Measurements from ENCODE around the gene ADORA1. TPM values are rescaled to one million over a fixed set of nuclear protein-coding genes. Genes with fewer than 3 reads are reported as not detected.

The ADORA1 gene
- polyA plus RNA-seq, 3 donors, result 0.13 to 1.1 TPM; not detected in 1

DNA sequence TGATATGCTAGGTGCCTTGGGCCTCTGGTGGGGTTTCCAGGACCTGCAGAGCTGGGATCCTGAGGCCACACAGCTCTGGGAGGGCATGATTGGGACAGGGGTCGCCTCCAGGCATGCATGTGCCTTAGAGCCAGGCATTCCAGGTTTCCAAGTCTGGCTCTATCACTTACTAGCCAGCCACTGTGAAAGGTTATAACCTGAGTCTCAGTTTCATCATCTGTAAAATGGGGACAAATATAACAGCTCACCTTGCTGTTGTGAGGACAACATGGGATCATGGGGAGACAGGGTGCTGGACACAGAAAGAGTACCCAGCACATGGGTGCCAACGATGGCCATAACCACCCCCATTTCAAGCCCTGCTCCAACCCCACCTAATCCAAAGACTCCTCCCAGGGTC, 56.3 kb downstream of the ADORA1 start:
- H3K9me3 Mint-ChIP-seq, result no peaks in the 10 kb centered on the region
- H3K4me3 Mint-ChIP-seq, result no peak overlapping the region
- TF ChIP-seq, protein P1, sequence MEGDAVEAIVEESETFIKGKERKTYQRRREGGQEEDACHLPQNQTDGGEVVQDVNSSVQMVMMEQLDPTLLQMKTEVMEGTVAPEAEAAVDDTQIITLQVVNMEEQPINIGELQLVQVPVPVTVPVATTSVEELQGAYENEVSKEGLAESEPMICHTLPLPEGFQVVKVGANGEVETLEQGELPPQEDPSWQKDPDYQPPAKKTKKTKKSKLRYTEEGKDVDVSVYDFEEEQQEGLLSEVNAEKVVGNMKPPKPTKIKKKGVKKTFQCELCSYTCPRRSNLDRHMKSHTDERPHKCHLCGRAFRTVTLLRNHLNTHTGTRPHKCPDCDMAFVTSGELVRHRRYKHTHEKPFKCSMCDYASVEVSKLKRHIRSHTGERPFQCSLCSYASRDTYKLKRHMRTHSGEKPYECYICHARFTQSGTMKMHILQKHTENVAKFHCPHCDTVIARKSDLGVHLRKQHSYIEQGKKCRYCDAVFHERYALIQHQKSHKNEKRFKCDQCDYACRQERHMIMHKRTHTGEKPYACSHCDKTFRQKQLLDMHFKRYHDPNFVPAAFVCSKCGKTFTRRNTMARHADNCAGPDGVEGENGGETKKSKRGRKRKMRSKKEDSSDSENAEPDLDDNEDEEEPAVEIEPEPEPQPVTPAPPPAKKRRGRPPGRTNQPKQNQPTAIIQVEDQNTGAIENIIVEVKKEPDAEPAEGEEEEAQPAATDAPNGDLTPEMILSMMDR (IDR thresholded peaks at IDR 0.05), result no peak
- WGBS (ENCODE audit: insufficient coverage), result 100% methylated on average over 1 of the region's 2 CpGs
- Histone ChIP-seq H2AFZ (ENCODE audit: insufficient read depth, low read depth, low read length, poor library complexity, severe bottlenecking) (no peak overlapping the region), H4K20me1 (ENCODE audit: insufficient read depth, low read length) (no peaks in the 10 kb centered on the region), H3K27ac (ENCODE audit: low read depth in 1 of 2, low read length in 2 of 2) (no peak overlapping the region), H3K4me3 (replicated peaks in 1 of 3; ENCODE audit: low read depth in 2 of 3, low read length in 3 of 3) (no peak overlapping the region), H3K9ac (ENCODE audit: insufficient read depth, low read length, poor library complexity, severe bottlenecking) (no peak overlapping the region), H3K27me3 (ENCODE audit: control insufficient read depth in 2 of 2, insufficient read depth in 2 of 2, low read length in 2 of 2) (no peaks in the 10 kb centered on the region), H3K36me3 (replicated peaks in 1 of 2; ENCODE audit: control insufficient read depth in 1 of 2, insufficient read depth in 2 of 2, low read length in 2 of 2) (no peaks in the 10 kb centered on the region), H3K4me2 (replicated peaks; ENCODE audit: extremely low read depth, low read length, poor library complexity, severe bottlenecking) (no peak overlapping the region), H3K4me1 (ENCODE audit: control insufficient read depth in 1 of 2, insufficient read depth in 2 of 2, low read length in 2 of 2) (peaks cover 12 to 17% of the 10 kb centered on the region in 2 donors), H3K79me2 (ENCODE audit: insufficient read depth, low read length) (no peaks in the 10 kb centered on the region), H3K9me3 (replicated peaks in 1 of 2; ENCODE audit: control insufficient read depth in 1 of 2, insufficient read depth in 1 of 2, low read length in 2 of 2) (no peaks in the 10 kb centered on the region)
- H3K36me3 Mint-ChIP-seq, result no peaks in the 10 kb centered on the region
- intact Hi-C loops (cut with micrococcal nuclease), result no loop called here
- H3K27me3 Mint-ChIP-seq (ENCODE audit: low read depth in 3 of 3), result peaks cover 3 to 15% (median 10%) of the 10 kb centered on the region in 3 donors
- DNase-seq, result no peak
- peaks cover 28% of the 10 kb centered on the region for H3K4me1 Mint-ChIP-seq
- H3K27ac Mint-ChIP-seq, result no peak overlapping the region

DNA sequence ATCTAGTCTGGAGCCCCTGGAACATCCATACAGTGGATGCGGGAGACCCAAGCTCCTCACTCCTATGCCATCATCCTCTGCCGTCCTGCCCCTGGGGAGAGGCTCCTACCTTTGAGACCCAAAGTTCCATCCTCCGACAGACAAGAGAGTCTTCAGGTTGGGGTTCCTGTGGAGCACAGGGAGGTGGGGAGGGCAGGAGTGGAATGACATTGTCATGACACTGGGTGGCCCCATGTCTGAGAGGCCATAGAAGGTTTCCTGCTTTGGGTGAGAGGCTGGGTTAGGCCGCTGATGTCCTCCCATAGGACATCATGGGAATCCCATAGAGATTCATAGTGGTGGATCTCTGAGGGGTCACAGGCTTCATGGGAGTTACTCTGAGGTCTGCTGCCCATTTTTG, 56.9 kb downstream of the ADORA1 start:
- WGBS (ENCODE audit: insufficient coverage), result 90% methylated on average over 2 of the region's 4 CpGs
- Histone ChIP-seq H3K36me3 (replicated peaks in 1 of 2; ENCODE audit: control insufficient read depth in 1 of 2, insufficient read depth in 2 of 2, low read length in 2 of 2) (no peaks in the 10 kb centered on the region), H3K4me3 (replicated peaks in 1 of 3; ENCODE audit: low read depth in 2 of 3, low read length in 3 of 3) (no peak overlapping the region), H4K20me1 (ENCODE audit: insufficient read depth, low read length) (no peaks in the 10 kb centered on the region), H3K79me2 (ENCODE audit: insufficient read depth, low read length) (no peaks in the 10 kb centered on the region), H3K4me1 (ENCODE audit: control insufficient read depth in 1 of 2, insufficient read depth in 2 of 2, low read length in 2 of 2) (peaks cover 8 to 17% of the 10 kb centered on the region in 2 donors), H3K27ac (ENCODE audit: low read depth in 1 of 2, low read length in 2 of 2) (no peak overlapping the region), H3K9me3 (replicated peaks in 1 of 2; ENCODE audit: control insufficient read depth in 1 of 2, insufficient read depth in 1 of 2, low read length in 2 of 2) (no peaks in the 10 kb centered on the region), H3K27me3 (ENCODE audit: control insufficient read depth in 2 of 2, insufficient read depth in 2 of 2, low read length in 2 of 2) (no peaks in the 10 kb centered on the region), H3K4me2 (replicated peaks; ENCODE audit: extremely low read depth, low read length, poor library complexity, severe bottlenecking) (no peak overlapping the region), H3K9ac (ENCODE audit: insufficient read depth, low read length, poor library complexity, severe bottlenecking) (no peak overlapping the region), H2AFZ (ENCODE audit: insufficient read depth, low read depth, low read length, poor library complexity, severe bottlenecking) (no peak overlapping the region)
- H3K36me3 Mint-ChIP-seq, result no peaks in the 10 kb centered on the region
- intact Hi-C loops (cut with micrococcal nuclease), result no loop called here
- H3K9me3 Mint-ChIP-seq, result no peaks in the 10 kb centered on the region
- peaks cover 3 to 15% (median 10%) of the 10 kb centered on the region in 3 donors for H3K27me3 Mint-ChIP-seq (ENCODE audit: low read depth in 3 of 3)
- no peak overlapping the region for H3K4me3 Mint-ChIP-seq
- H3K4me1 Mint-ChIP-seq, result peaks cover 26% of the 10 kb centered on the region
- H3K27ac Mint-ChIP-seq, result no peak overlapping the region
- TF ChIP-seq, protein P1 (IDR thresholded peaks at IDR 0.05), result no peak
- no peak for DNase-seq

All from CD14-positive monocyte (primary cell).